HEK293 (cell line): Measurements from ENCODE around the gene HTT-AS.

Experiments used
- TRIM28 ChIP-seq: IDR thresholded peaks from 2 replicates; pipeline ENCODE4 v1.6.1; 2011; ENCODE audit warnings: low read length, control low read depth, borderline replicate concordance
- ZNF148 ChIP-seq: fragments of 450-650 bp; formaldehyde crosslinking; IDR thresholded peaks from 2 replicates; pipeline ENCODE4 v1.5.0; 2017; ENCODE audit warnings: missing biosample characterization, missing genetic modification characterization, borderline replicate concordance
- ZNF23 ChIP-seq: fragments of 450-650 bp; formaldehyde crosslinking; IDR thresholded peaks from 2 replicates; pipeline ENCODE4 v1.5.1; 2016; ENCODE audit warnings: missing biosample characterization, missing genetic modification characterization, borderline replicate concordance
- ZNF792 ChIP-seq: fragments of 450-650 bp; formaldehyde crosslinking; IDR thresholded peaks from 2 replicates; pipeline ENCODE4 v1.5.1; 2016; ENCODE audit warnings: missing biosample characterization, missing genetic modification characterization
- TF ChIP-seq, protein P1 (sequence below): fragments of 450-650 bp; formaldehyde crosslinking; IDR thresholded peaks from 2 replicates; pipeline ENCODE4 v1.5.1; 2016; ENCODE audit warnings: missing biosample characterization, missing genetic modification characterization

- TF ChIP-seq, protein P1, sequence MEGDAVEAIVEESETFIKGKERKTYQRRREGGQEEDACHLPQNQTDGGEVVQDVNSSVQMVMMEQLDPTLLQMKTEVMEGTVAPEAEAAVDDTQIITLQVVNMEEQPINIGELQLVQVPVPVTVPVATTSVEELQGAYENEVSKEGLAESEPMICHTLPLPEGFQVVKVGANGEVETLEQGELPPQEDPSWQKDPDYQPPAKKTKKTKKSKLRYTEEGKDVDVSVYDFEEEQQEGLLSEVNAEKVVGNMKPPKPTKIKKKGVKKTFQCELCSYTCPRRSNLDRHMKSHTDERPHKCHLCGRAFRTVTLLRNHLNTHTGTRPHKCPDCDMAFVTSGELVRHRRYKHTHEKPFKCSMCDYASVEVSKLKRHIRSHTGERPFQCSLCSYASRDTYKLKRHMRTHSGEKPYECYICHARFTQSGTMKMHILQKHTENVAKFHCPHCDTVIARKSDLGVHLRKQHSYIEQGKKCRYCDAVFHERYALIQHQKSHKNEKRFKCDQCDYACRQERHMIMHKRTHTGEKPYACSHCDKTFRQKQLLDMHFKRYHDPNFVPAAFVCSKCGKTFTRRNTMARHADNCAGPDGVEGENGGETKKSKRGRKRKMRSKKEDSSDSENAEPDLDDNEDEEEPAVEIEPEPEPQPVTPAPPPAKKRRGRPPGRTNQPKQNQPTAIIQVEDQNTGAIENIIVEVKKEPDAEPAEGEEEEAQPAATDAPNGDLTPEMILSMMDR (tag by site-specific recombination): no peak
- no peak for TF ChIP-seq ZNF148 (tag by site-specific recombination)
- TF ChIP-seq ZNF23 (tag by site-specific recombination): no peak
- no peak for TF ChIP-seq TRIM28
- TF ChIP-seq ZNF792 (tag by site-specific recombination): no peak
Observed at GRCh38 chr4:3034231-3034630, 40.1 kb downstream of the HTT-AS start.
